AG04450 (cell line): ENCODE data around the gene TIMMDC1. TPM values are rescaled to one million over a fixed set of nuclear protein-coding genes. Genes with fewer than 3 reads are reported as not detected.
"Not testable (repeated sequence)": the region's sequence is repeated elsewhere in the genome, so short reads cannot be mapped to it uniquely, and the experiment has no call there.

ENCODE experiments used
- CTCF ChIA-PET: fragments of 300-600, 350-600 bp; formaldehyde crosslinking; extraction: SDS; loops from one replicate; lab custom pipeline; 2022; ENCODE audit warnings: antibody characterized with exemption, inconsistent platforms; lab: Charles Lee
- POLR2A ChIA-PET: fragments of 350-600 bp; formaldehyde crosslinking; extraction: SDS; loops from one replicate; lab custom pipeline; 2021; ENCODE audit warnings: antibody characterized with exemption, inconsistent platforms; lab: Yijun Ruan, JAX
- DNase-seq: peaks from one replicate; pipeline ENCODE4 v3.0.0-alpha.2; 2011; ENCODE audit warnings: low read depth, low spot score
- H3K27ac ChIP-seq: one replicate; pipeline ENCODE4 v1.5.1; 2012; ENCODE audit warnings: low read depth, low read length, control low read depth
- H3K27me3 ChIP-seq: one replicate; pipeline ENCODE4 v1.6.0; 2012; ENCODE audit warnings: low read length; ENCODE audit not compliant: control insufficient read depth, insufficient read depth
- H3K4me3 ChIP-seq: 2 replicates; pipeline ENCODE4 v1.5.1; 2011; ENCODE audit warnings: mild to moderate bottlenecking, low read depth, low read length, control low read depth
- H3K9me3 ChIP-seq: 2 replicates; pipeline ENCODE4 v1.5.1; 2012; ENCODE audit warnings: low read length; ENCODE audit not compliant: control insufficient read depth, insufficient read depth
- polyA plus RNA-seq: library from polyadenylated mRNA; depleted of rRNA; stranded (reverse); fragments of >200 nt; gene quantifications from 2 replicates; pipeline ENCODE4 v1.2.3, GENCODE V29; 2011
- TF ChIP-seq, protein P1 (sequence below): IDR thresholded peaks from 2 replicates; pipeline ENCODE4 v1.5.1; 2011; ENCODE audit warnings: low read depth, low read length, control low read depth, inconsistent platforms

The TIMMDC1 gene
- polyA plus RNA-seq, 1 experiment: 97.4 TPM

DNA sequence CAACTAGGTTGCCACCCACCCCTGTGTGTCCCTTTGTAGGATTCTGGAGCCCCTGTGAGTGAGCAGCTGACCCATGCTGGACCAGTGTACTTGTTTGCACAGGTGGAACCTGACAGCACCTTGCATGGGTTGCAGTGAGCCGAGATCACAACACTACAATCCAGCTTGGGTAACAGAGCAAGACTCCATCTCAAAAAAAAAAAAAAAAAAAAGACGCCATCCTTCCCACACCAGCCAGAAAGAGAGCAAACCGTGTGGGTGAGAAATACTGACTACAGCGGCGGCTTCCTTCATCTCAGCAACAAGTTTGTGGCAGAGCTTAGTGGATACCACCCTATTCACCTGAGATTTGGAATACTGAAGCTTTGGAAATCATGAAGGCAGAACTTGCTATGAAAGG is 61.8 kb downstream of the TIMMDC1 start:
- TF ChIP-seq, protein P1, sequence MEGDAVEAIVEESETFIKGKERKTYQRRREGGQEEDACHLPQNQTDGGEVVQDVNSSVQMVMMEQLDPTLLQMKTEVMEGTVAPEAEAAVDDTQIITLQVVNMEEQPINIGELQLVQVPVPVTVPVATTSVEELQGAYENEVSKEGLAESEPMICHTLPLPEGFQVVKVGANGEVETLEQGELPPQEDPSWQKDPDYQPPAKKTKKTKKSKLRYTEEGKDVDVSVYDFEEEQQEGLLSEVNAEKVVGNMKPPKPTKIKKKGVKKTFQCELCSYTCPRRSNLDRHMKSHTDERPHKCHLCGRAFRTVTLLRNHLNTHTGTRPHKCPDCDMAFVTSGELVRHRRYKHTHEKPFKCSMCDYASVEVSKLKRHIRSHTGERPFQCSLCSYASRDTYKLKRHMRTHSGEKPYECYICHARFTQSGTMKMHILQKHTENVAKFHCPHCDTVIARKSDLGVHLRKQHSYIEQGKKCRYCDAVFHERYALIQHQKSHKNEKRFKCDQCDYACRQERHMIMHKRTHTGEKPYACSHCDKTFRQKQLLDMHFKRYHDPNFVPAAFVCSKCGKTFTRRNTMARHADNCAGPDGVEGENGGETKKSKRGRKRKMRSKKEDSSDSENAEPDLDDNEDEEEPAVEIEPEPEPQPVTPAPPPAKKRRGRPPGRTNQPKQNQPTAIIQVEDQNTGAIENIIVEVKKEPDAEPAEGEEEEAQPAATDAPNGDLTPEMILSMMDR: no peak
- no peak overlapping the region for H3K27ac ChIP-seq
- no peaks in the 10 kb centered on the region for H3K9me3 ChIP-seq
- ChIA-PET POLR2A (no interaction called here), CTCF (interaction anchor here (0.6 to 1.1 kb wide), 3 partner anchors 21 to 883 kb away, joined by 3 to 4 read pairs (median 3); no protein-coding TSS in a partner anchor)
- peaks cover 11% of the 10 kb centered on the region for H3K27me3 ChIP-seq
- no peak overlapping the region for H3K4me3 ChIP-seq
- no peak for DNase-seq

DNA sequence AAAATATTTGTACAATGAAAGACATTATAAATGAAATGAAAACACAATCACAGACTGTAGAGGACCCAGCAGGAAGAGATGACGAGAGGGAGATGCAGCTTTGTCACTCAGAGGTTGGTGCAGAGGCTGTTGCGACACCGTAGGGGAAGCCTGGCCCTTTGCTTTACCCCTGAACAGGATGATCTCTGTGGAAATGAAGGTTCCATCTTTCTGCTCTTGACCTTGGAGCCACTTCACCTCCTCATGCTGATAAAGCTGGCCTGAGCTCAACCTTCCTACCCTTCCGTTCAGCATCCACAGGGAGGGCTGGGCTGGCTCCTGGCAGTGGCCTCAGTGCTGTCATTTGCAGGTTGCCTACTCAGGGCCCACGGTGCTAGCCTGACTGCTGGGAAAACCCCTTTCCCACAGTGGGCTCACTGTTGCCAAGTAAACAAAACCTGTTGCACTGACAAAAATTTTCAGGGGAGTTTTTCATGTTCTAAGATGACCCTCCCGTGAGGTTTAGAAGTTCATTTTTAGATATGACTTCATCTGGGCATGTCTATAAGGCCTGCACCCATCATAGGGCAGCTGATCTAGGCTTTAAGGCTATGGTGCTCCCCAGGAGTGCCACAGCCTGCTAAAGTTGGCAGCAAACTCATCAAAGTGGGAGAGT is 64.1 kb downstream of the TIMMDC1 start:
- POLR2A ChIA-PET: no interaction called here
- CTCF ChIA-PET: no interaction called here
- no peak for DNase-seq
- no peak overlapping the region for H3K4me3 ChIP-seq
- H3K9me3 ChIP-seq: no peaks in the 10 kb centered on the region
- TF ChIP-seq, protein P1: no peak
- H3K27ac ChIP-seq: no peak overlapping the region
- H3K27me3 ChIP-seq: peaks cover 5% of the 10 kb centered on the region

DNA sequence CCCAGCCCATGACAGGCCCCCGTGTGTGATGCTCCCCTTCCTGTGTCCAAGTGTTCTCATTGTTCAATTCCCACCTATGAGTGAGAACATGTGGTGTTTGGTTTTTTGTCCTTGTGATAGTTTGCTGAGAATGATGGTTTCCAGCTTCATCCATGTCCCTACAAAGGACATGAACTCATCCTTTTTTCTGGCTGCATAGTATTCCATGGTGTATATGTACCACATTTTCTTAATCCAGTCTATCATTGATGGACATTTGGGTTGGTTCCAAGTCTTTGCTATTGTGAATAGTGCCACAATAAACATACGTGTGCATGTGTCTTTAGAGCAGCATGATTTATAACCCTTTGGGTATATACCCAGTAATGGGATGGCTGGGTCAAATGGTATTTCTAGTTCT is 65.0 kb downstream of the TIMMDC1 start:
- H3K27me3 ChIP-seq, H3K4me3 ChIP-seq, POLR2A ChIA-PET, DNase-seq, CTCF ChIA-PET, H3K9me3 ChIP-seq, H3K27ac ChIP-seq: not testable (repeated sequence)

DNA sequence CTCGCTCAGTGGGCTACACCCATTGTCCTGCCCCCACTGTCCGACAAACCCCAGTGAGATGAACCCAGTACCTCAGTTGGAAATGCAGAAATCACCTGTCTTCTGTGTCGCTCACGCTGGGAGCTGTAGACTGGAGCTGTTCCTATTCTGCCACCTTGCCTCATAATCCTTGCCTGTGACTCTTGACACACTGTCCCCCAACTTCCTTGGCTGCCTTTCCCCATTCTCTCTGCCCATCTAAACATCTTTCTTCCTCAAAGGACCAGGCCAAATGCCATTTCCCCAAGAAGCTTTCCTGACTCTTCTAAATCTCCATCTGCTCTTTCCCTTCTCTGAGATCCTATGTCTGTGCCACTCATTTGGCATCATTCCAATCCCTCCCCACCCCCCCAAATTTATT is 70.8 kb downstream of the TIMMDC1 start:
- Histone ChIP-seq H3K27ac (no peak overlapping the region), H3K27me3 (no peaks in the 10 kb centered on the region), H3K9me3 (no peaks in the 10 kb centered on the region), H3K4me3 (no peak overlapping the region)
- ChIA-PET POLR2A (no interaction called here), CTCF (no interaction called here)
- DNase-seq: no peak
- TF ChIP-seq, protein P1: no peak

DNA sequence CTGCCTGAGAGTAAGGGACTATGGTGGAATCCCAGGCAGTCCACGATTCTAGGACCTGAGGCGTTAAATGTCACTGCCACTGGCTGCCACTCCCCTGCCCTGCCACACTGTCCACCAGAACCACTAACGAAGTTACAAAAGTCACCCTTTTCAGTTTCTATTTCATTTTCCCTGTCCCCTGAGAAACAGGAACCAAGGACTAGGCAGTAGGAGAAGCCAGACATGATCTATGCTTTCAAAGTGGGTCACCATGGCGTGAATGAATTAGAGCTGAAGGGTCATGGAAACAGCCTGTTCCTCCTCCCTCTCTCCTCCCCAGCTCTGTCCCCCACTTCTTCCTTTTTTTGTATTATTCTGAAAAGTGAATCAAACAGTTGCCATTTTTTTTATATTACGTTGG is 71.9 kb downstream of the TIMMDC1 start:
- no peaks in the 10 kb centered on the region for H3K27me3 ChIP-seq
- no peak overlapping the region for H3K4me3 ChIP-seq
- no peak overlapping the region for H3K27ac ChIP-seq
- no peak for DNase-seq
- TF ChIP-seq, protein P1: no peak
- no peaks in the 10 kb centered on the region for H3K9me3 ChIP-seq
- CTCF ChIA-PET: interaction anchor here (0.9 kb wide), 1 partner anchor 27 kb away, joined by 3 read pairs; the partner anchor contains the start of gene PLA1A
- POLR2A ChIA-PET: no interaction called here
